Muscle of leg (tissue), 11 donors: ENCODE data around the gene SLC25A26. TPM values are rescaled to one million over a fixed set of nuclear protein-coding genes. Genes with fewer than 3 reads are reported as not detected.

Experiments
- DNase-seq: peaks from one replicate; pipeline ENCODE4 v3.0.0; 2013
- H3K27ac ChIP-seq: one replicate; pipeline ENCODE4 v1.5.1; 2013; ENCODE audit warnings: mild to moderate bottlenecking, low read length, control low read depth
- H3K27me3 ChIP-seq: one replicate; pipeline ENCODE4 v1.6.1; 2013; ENCODE audit warnings: low read length; ENCODE audit not compliant: control insufficient read depth, insufficient read depth
- H3K36me3 ChIP-seq: one replicate; pipeline ENCODE4 v1.6.1; 2013; ENCODE audit warnings: low read length; ENCODE audit not compliant: control insufficient read depth, insufficient read depth
- H3K4me1 ChIP-seq: one replicate; pipeline ENCODE4 v1.6.1; 2013; ENCODE audit warnings: low read length; ENCODE audit not compliant: control insufficient read depth, insufficient read depth
- H3K4me3 ChIP-seq: one replicate; pipeline ENCODE4 v1.5.1; 2013; ENCODE audit warnings: low read length, control low read depth
- H3K9me3 ChIP-seq: replicated peaks from 2 replicates; pipeline ENCODE4 v1.6.1; 2013; ENCODE audit warnings: low read depth, low read length; ENCODE audit not compliant: control insufficient read depth
- WGBS: methylation state at CpG from one replicate; pipeline ENCODE4 v1.1.5; 2013; ENCODE audit warnings: missing lambda C conversion rate; ENCODE audit not compliant: insufficient coverage; 5-methylcytosine and 5-hydroxymethylcytosine counted together
- polyA plus RNA-seq, 8 donors: library from polyadenylated mRNA; unstranded; fragments of 120-200 nt; gene quantifications; one replicate each; pipeline versions ENCODE4 v1.2.1 to v1.2.3, GENCODE V29; 2013; ENCODE audit warnings: inconsistent platforms in 1 of 8, low replicate concordance in 1 of 8; ENCODE audit not compliant: insufficient read length in 8 of 8, insufficient read depth in 1 of 8
- total RNA-seq: library from RNA; stranded (reverse); fragments of 120-200 nt; gene quantifications from one replicate; pipeline ENCODE4 v1.2.4, GENCODE V29; 2013

SLC25A26 gene
- total and polyA plus RNA-seq, 9 donors = 23.9 to 34.6 (median 28.4) TPM

DNA sequence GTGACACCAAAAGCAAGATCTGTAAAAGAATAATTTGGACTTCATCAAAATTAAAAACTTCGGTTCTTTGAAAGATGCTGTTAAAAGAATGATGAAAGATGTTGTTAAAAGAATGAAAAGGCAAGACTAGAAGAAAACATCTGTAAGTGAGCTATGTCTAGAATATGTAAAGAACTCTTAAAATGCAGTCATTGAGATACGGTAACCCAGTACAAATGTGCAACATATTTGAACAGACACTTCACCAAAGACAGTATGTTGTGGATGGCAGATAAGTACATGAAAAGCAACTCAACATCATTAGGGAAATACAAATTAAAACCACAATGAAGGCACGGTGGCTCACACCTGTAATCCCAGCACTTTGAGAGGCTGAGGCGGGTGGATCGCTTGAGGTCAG is 140.6 kb downstream of the SLC25A26 start:
- no peaks in the 10 kb centered on the region for H3K27me3 ChIP-seq
- H3K4me1 ChIP-seq = peaks cover 12% of the 10 kb centered on the region
- no peak overlapping the region for H3K27ac ChIP-seq
- no peaks in the 10 kb centered on the region for H3K9me3 ChIP-seq
- DNase-seq = no peak
- no peaks in the 10 kb centered on the region for H3K36me3 ChIP-seq
- H3K4me3 ChIP-seq = no peak overlapping the region
- WGBS = 93% methylated on average over 3 of the region's 5 CpGs

DNA sequence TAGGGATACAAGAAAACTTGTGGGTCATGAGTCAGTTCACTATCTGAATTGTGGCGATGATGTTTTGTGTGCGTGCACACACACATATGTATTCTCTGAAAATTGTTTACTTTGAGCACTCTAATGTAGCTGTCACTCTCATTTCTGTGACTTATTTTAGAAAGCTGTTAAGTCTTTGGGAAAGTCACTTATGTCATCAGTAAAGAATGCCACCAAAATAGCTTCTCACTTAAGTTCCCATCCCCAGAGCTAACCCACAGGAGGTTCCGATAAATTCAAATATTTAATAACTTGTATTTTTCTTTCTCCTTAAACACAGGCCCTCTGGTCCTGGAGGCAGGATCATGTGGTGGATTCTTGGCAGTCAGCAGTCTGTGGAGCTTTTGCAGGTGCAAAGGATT is 141.7 kb downstream of the SLC25A26 start:
- peaks cover 12% of the 10 kb centered on the region for H3K4me1 ChIP-seq
- H3K4me3 ChIP-seq = no peak overlapping the region
- DNase-seq = peak; percentile 93
- H3K36me3 ChIP-seq = no peaks in the 10 kb centered on the region
- H3K27ac ChIP-seq = peak overlapping the region; percentile 82
- H3K27me3 ChIP-seq = no peaks in the 10 kb centered on the region
- H3K9me3 ChIP-seq = no peaks in the 10 kb centered on the region
- WGBS = no CpG with 5 or more reads among the region's 3 CpGs

DNA sequence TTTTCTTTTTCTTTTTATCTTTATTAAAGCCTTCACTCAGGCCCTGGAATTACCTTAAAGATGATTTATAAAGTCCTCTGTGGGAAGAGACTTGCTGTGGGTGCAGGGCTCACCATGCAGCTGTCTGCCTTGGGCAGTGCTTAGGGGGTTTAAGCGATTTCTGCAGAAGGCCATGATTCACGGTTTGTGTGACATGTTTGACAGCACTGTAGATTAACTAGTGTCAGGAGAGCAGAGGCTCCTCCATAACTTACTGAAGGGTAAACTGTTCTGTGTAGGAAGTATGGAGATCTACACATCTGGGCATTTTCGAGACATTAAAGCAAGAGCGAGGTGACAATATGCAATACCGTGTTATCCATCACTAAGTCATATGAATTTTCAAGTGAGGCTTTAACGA is 142.3 kb downstream of the SLC25A26 start:
- Histone ChIP-seq H3K4me1 (peaks cover 12% of the 10 kb centered on the region), H3K27me3 (no peaks in the 10 kb centered on the region), H3K27ac (peak overlapping the region; percentile 82), H3K9me3 (no peaks in the 10 kb centered on the region), H3K36me3 (no peaks in the 10 kb centered on the region), H3K4me3 (no peak overlapping the region)
- 25% methylated on average over 1 of the region's 6 CpGs for WGBS
- peak; percentile 52 for DNase-seq

DNA sequence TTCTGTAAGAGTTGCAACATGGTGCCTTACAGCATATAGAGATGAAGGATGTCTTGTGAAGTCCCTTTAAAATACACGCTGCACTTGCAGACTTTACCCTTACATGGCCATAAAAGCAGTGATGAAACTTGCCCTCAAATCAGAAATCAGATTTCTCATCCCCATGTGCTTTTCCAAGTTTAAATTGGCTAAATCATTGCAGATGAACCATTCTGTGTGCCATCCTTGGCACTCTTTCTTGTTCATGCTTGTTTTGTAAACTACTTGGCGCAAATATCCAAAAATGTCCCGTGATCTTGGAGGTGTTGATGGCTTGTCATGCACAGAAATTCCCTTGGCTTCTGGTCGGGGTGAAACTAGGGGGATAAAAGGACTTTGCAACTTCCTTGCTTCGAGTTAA is 144.3 kb downstream of the SLC25A26 start:
- DNase-seq = no peak
- Histone ChIP-seq H3K27ac (no peak overlapping the region), H3K9me3 (no peaks in the 10 kb centered on the region), H3K4me3 (no peak overlapping the region), H3K27me3 (no peaks in the 10 kb centered on the region), H3K4me1 (peaks cover 12% of the 10 kb centered on the region), H3K36me3 (peaks cover 3% of the 10 kb centered on the region)
- WGBS = no CpG with 5 or more reads among the region's 5 CpGs

DNA sequence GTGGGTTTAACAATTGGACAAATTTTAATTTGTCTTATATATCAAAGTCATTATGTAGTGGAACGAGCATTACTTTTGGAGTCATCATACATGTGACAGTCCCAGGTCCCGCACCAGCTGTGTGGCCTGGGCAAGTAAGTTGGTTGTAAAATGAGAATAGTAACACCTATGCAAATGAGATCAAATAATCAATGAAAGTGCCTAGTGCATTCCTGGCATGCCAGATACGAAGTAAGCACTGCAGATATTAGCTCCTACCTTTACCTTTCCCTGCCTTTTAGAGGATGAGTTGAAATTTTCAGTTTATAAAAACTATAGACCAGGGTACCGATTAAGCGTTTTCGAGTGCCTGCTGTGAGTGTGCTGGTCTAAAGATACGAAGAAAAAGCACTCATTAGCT is 145.9 kb downstream of the SLC25A26 start:
- Histone ChIP-seq H3K9me3 (no peaks in the 10 kb centered on the region), H3K4me1 (peaks cover 14% of the 10 kb centered on the region), H3K4me3 (no peak overlapping the region), H3K27me3 (no peaks in the 10 kb centered on the region), H3K27ac (no peak overlapping the region), H3K36me3 (peaks cover 14% of the 10 kb centered on the region)
- DNase-seq = no peak
- 100% methylated on average over 4 of the region's 7 CpGs for WGBS

DNA sequence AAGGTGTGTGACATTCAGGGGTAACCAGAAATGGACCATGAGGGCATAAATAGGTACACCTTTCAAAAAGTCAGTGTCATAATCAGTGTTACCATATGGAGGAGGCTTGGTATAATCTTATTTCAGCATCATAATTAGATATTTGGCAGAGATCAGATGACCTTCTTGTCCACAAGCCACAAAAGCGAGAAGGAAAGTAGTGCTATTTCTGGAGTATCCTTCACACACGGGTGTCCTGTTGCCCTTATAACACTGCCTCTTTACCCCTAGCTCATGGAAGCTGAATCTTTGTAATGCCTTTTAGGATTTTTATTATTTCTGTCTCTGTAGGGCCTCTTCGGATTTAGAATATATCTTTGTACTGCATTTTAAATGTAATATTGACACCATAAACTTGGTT is 147.2 kb downstream of the SLC25A26 start:
- no peak for DNase-seq
- Histone ChIP-seq H3K36me3 (peaks cover 14% of the 10 kb centered on the region), H3K4me1 (peaks cover 22% of the 10 kb centered on the region), H3K9me3 (no peaks in the 10 kb centered on the region), H3K27ac (no peak overlapping the region), H3K27me3 (no peaks in the 10 kb centered on the region), H3K4me3 (no peak overlapping the region)
- WGBS = no CpG with 5 or more reads among the region's 3 CpGs

DNA sequence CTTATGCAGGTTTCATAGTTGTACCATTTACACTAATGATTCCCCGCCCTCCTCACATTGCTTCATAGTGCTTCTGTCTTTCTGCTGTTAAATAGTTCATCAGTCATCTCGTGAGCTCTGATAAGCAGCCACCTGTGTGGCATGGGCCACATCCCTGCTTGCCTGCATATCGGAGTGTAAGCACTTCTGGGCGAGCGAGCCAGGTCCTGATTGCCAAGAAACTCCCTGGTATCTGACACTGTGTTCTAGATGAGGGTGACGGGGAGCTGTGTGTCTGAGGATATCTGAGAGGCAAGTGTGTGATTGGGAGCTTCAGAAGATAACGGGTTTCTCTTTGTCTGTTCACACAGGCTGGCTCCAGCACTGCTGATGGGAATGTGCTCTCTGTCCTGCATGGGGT is 149.4 kb downstream of the SLC25A26 start:
- no peaks in the 10 kb centered on the region for H3K9me3 ChIP-seq
- H3K27me3 ChIP-seq = no peaks in the 10 kb centered on the region
- H3K4me3 ChIP-seq = no peak overlapping the region
- 75% methylated on average over 7 of the region's 7 CpGs for WGBS
- H3K4me1 ChIP-seq = peaks cover 19% of the 10 kb centered on the region
- no peak for DNase-seq
- H3K36me3 ChIP-seq = peaks cover 30% of the 10 kb centered on the region
- H3K27ac ChIP-seq = no peak overlapping the region

DNA sequence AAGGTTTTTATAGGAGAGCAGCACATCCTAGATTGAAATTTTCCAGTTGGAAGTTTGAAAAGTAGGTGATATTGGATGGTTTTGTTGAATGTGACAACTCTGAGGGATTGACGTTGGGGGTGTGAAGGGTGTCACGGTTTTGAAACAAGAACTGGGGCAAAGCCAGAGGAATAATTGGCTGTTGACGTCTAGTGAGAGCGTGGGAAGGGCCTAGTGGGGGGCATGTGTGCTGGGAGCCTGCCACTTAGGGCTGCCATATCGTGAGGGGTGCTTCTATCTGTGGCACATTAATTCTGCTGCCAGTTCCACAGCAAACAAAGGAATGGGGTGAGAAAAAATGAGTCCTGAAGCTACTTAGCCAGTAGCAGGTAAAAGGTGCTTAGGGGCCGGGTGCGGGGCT is 150.6 kb downstream of the SLC25A26 start:
- no peak overlapping the region for H3K4me3 ChIP-seq
- H3K36me3 ChIP-seq = peaks cover 37% of the 10 kb centered on the region
- DNase-seq = no peak
- H3K4me1 ChIP-seq = peaks cover 15% of the 10 kb centered on the region
- no peak overlapping the region for H3K27ac ChIP-seq
- 64% methylated on average over 5 of the region's 7 CpGs for WGBS
- H3K27me3 ChIP-seq = no peaks in the 10 kb centered on the region
- H3K9me3 ChIP-seq = no peaks in the 10 kb centered on the region

DNA sequence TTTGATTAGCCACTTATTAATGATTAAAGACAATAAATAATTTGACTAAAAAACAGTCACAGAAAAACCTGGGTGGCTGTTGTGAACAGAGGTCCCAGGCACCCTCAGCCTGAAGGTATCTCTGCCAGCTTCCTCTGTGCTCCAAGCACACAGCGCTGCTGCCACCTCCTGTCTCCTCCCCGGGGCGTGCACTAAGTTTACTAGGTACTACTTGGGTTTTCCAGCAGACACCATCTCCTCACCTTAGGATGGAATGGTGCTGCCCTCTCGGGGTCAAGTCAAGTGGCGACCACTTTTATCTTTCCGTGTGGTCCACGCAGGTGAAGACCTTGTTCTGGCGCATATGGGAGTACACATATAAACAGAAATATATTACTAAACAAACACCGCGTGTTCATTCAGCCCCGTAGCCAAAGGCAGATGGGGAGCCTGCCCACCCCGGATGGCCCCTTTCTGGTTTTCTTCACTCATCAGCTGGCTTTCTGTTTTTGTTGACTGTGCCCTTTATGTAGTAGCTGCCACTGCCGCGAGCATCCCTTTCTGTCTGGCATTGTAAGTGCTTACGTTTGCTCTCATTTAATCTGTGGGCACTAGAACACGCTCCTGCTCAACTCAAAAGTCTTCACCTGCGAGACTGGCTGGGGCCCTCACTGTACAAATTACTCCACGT is 152.0 kb downstream of the SLC25A26 start:
- no peaks in the 10 kb centered on the region for H3K27me3 ChIP-seq
- H3K9me3 ChIP-seq = no peaks in the 10 kb centered on the region
- peaks cover 24% of the 10 kb centered on the region for H3K4me1 ChIP-seq
- 55% methylated on average over 10 of the region's 18 CpGs for WGBS
- DNase-seq = peak; percentile 54
- no peak overlapping the region for H3K27ac ChIP-seq
- peaks cover 50% of the 10 kb centered on the region for H3K36me3 ChIP-seq
- H3K4me3 ChIP-seq = no peak overlapping the region

DNA sequence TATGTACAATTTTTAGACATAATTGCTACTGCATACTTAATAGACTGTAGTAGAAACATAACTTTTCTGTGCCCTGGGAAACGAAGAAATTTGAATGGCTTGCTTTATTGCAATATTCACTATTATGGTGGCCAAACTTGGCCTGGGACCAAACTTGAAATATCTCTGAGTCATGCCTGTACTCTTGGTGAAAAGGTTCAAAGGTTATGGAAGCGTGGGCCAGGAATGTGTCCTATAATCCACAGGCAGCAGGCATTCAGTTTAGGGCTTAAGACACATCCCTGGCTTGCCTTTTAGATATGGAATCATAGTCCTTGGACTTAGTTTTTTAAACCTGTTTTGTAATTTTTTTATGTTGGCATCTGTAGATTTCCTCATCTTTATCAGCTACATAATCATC is 155.8 kb downstream of the SLC25A26 start:
- no peak overlapping the region for H3K4me3 ChIP-seq
- no peaks in the 10 kb centered on the region for H3K27me3 ChIP-seq
- WGBS = 90% methylated on average over 1 of the region's 2 CpGs
- peaks cover 31% of the 10 kb centered on the region for H3K4me1 ChIP-seq
- no peak overlapping the region for H3K27ac ChIP-seq
- DNase-seq = no peak
- peaks cover 69% of the 10 kb centered on the region for H3K36me3 ChIP-seq
- no peaks in the 10 kb centered on the region for H3K9me3 ChIP-seq

DNA sequence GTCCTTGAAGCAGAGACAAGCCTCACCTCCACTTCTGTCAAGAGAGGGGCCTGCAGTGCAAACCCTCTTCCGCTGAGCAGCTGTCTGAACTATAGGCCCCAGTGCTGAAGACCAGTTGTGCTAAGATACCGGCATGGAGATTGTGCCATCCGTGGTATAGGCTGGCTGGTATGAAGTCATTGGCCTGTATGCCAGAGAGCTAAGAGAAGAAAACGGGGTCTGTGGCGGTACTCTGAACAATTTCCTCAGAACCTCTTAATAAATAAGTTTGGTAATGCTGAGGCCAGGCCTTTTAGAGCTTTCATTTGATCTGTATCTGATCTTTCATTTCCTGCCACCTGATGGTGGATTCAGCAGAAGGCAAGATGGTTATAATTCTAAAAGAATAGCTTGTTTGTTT is 157.0 kb downstream of the SLC25A26 start:
- no peak for DNase-seq
- H3K4me3 ChIP-seq = no peak overlapping the region
- no peaks in the 10 kb centered on the region for H3K27me3 ChIP-seq
- H3K36me3 ChIP-seq = peaks cover 80% of the 10 kb centered on the region
- no peaks in the 10 kb centered on the region for H3K9me3 ChIP-seq
- no peak overlapping the region for H3K27ac ChIP-seq
- peaks cover 33% of the 10 kb centered on the region for H3K4me1 ChIP-seq
- WGBS = 80% methylated on average over 2 of the region's 5 CpGs
